ENCODE measurements around the gene FDXACB1.
A peak's percentile ranks its signal among the peaks of the same experiment; 100 is the strongest.

FDXACB1 gene, protein sequence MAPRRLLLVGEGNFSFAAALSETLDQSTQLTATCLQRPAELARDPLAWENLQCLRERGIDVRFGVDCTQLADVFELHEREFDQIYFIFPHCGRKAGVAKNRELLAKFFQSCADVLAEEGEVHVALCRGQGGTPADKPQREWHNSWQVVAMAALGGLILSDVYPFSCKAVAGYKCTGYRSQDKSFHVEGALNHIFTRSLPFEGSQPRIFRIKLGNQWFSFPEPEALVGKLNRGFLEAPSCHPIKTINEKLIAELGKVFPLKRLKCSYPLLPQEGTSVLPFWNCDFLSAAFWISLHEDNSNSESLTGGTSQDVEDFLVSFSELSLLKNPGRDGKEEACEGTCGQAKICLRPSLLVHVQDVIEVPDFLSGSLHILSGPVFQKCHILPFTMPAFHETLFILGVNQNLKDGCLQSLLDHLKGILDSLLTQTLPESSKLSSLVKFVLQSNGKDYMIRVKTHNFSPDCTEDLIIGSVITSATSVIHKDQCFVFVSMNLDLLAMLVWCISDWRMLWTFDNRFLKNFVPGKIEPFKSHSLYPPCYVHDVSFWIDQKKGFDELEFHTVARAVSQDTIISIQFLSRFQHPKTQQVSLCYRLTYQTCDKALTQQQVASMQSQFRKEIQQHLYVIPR

GRCh38 chr11:111878849-111879636, at the start of gene FDXACB1, which contains the start of gene CFAP68:
FDXACB1 (minus strand) TSS chr11:111879165; CDS start chr11:111879132, 33 bp downstream.
CFAP68 (plus strand) TSS chr11:111879541; CDS start chr11:111879561, 20 bp downstream.
- DNase-seq: peak; percentile 41 to 98 (median 94)

- DNase-seq: peak; percentile 65 to 100 (median 98)
Measured at GRCh38 chr11:111926505-111927391, 47.8 kb upstream of the FDXACB1 start.

- DNase-seq: no peak
Measured at GRCh38 chr11:111925953-111926352, 47.0 kb upstream of the FDXACB1 start.

DNA sequence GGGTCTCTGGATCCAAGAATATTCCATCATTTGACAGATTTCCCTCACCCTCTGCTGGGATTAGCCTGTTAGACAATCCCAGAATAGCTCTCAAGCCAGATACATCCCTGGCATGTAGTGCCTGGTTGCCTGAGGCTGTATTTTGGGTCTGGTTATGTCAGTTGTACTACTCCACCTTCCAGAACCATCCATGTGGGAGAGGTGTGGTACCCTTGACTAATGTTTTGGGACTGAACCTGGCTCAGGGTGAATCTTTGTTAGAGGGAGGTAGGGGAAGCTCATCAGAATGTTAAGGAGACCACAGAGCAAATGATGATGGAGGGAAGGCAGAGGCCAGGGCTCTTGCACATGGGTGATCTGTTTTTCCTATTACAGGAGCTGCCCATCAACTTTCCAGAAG, 45.0 kb upstream of the FDXACB1 start:
- no peak for DNase-seq

- DNase-seq: no peak
Measured at GRCh38 chr11:111923351-111923788, 44.4 kb upstream of the FDXACB1 start.

- DNase-seq: no peak
Measured at GRCh38 chr11:111922803-111923202, 43.8 kb upstream of the FDXACB1 start.

GRCh38 chr11:111921541-111922230, 42.7 kb upstream of the FDXACB1 start:
- DNase-seq: no peak

- no peak for DNase-seq
Measured at GRCh38 chr11:111920908-111921307, 41.9 kb upstream of the FDXACB1 start.

DNA sequence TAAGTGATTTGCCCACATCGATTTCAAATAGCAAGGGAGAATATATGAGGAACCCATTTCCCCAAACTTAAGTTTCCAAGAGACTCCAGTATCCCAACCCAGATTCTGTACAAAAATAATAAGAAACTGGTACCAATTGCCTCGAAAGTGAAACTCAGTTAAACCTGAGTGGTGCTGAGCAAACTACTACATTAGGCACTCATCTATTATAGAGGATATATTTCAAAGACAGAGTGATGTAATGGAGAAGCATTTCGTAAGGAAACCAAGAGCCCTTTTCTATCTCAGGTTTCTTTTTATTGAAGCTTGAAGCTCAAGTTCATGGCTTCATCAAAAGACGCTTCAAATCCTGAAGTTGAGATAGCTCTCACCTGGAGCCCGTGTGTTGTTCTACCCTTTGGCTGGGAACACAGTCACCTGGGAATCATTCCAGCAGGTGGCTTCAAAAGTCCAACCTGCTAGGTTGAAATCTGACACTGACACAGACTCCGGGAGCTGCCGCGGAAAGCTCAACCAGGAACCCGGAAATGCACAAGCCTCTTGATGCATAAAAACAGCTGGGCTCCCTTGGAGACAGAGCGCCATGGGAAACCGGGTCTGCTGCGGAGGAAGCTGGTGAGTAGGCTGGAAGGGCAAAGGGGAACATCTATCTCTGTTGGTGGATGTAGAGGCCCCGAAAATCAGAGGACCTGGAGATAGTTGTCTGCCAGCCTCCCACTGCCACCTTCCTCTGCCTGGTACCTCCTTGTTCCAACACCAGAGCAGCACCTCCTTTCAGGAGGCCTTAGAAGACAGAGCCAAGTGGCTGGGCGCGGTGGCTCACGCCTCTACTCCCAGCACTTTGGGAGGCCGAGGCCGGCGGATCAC, 39.7 kb upstream of the FDXACB1 start, which contains the start of gene C11orf52:
C11orf52 (plus strand) TSS at position 524 of the 867 bp plus-strand sequence; CDS start at position 584, 60 bp downstream.
- no peak for DNase-seq

DNA sequence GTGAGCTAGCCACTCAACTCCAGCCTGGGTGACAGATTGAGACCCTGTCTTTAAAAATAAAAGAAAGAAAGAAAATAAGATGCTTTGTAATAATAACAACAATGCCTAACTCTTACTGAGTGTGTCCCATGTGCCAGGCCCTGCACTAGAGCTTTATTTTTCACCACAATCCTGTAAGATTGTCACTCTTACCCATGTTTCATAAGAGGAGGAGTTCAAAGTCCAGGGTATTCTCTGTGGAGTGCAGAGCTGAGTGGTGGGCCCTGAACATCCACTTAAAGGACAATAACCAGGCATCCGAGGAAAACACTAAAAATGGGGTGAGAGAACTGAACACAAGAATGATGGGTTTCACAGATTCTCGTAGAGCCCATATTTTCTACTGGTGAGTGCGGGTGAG, 38.8 kb upstream of the FDXACB1 start:
- no peak for DNase-seq

- DNase-seq: no peak
Measured at GRCh38 chr11:111917312-111917711, 38.3 kb upstream of the FDXACB1 start.

DNA sequence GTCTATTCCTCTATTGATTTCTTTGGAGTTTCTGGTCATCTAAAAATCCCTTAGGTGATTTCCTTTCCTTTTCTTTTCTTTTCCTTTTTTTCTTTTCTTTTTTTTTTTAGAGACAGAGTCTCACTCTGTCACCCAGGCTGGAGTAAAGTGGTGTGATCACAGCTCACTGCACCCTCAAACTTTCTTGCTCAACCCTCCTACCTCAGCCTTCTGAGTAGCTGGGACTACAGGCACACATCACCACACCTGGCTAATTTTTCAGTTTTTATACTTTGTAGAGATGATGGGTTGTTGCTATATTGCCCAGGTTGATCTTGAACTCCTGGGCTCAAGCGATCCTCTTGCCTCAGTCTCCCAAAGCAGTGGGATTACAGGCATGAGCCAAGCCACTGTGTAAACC, 37.8 kb upstream of the FDXACB1 start:
- DNase-seq: no peak

- peak in 50 of 56 donors; percentile 38 to 89 (median 66) for DNase-seq
Measured at GRCh38 chr11:111913997-111914396, 35.0 kb upstream of the FDXACB1 start.

DNA sequence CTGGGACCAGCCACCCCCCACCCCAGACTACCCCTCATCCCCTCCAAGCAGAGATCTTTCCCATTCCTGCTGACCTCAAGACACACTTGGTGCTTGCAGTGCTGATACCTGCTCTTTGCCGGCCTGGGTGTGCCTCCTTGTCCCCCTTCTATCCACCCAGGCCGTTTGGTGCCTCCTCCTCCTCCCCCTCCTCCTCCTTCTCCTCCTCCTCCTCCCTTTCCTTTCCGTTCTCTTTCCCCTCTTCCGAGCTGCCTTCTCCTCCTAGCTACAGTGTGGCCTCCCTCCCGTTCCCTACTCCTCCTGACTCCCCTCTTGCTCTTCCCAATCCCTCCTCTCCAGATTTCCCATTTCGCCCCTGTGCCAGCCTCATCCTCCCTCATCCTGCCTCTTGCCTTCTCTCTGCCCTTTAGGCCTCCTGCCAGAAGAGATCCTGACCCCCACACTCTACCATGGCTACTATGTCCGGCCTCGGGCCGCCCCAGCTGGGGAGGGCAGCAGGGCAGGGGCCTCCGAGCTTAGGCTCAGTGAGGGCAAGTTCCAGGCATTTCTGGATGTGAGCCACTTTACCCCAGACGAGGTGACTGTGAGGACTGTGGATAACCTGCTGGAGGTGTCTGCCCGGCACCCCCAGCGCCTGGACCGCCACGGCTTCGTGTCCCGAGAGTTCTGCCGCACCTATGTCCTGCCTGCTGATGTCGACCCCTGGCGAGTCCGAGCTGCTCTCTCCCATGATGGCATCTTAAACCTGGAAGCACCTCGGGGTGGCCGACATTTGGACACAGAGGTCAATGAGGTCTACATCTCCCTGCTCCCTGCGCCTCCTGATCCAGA, 34.3 kb upstream of the FDXACB1 start:
- peak in 14 of 56 donors; percentile 21 to 66 (median 50) for DNase-seq

- peak in 12 of 56 donors; percentile 35 to 70 (median 58) for DNase-seq
Measured at GRCh38 chr11:111912535-111912934, 33.6 kb upstream of the FDXACB1 start, which contains the start of gene HSPB2. HSPB2 (plus strand) TSS chr11:111912734; CDS start chr11:111912830, 96 bp downstream.

- peak; percentile 31 to 98 (median 88) for DNase-seq
Measured at GRCh38 chr11:111911563-111912401, 32.8 kb upstream of the FDXACB1 start, which contains the start of gene CRYAB. CRYAB (minus strand) TSS chr11:111911770; CDS start chr11:111911724, 46 bp downstream.

All from amygdala (tissue), 56 donors.